PFSK-1 (cell line): ENCODE results near the gene RGS14.

ENCODE experiments used
- FOXP2 ChIP-seq: optimal IDR thresholded peaks from 2 replicates; pipeline ENCODE3; 2011; ENCODE audit warnings: borderline replicate concordance, control low read depth, inconsistent platforms; ENCODE audit not compliant: insufficient read depth; ENCODE audit errors: extremely low read length, extremely low read depth
- POLR2AphosphoS5 ChIP-seq: IDR thresholded peaks from 2 replicates; pipeline ENCODE4 v1.6.1; 2012; ENCODE audit warnings: low read depth, mild to moderate bottlenecking, control low read depth, low read length, moderate library complexity
- SIN3A ChIP-seq: IDR thresholded peaks from 2 replicates; pipeline ENCODE4 v1.6.1; 2012; ENCODE audit warnings: mild to moderate bottlenecking, low read length, moderate library complexity, borderline replicate concordance; ENCODE audit not compliant: insufficient read depth
- TAF1 ChIP-seq: IDR thresholded peaks from 2 replicates; pipeline ENCODE4 v1.6.1; 2012; ENCODE audit warnings: low read length, control low read depth, borderline replicate concordance; ENCODE audit not compliant: insufficient read depth
- TF ChIP-seq, protein P1 (sequence below), 2 experiments: IDR thresholded peaks; 2 replicates each; pipeline versions ENCODE4 v1.6.1 to v1.8.0; 2011 to 2012; ENCODE audit warnings: low read depth in 2 of 2, low read length in 2 of 2, control low read depth in 1 of 2, inconsistent platforms in 1 of 2, mild to moderate bottlenecking in 1 of 2, moderate library complexity in 1 of 2; ENCODE audit not compliant: insufficient read depth in 1 of 2

The RGS14 gene

DNA sequence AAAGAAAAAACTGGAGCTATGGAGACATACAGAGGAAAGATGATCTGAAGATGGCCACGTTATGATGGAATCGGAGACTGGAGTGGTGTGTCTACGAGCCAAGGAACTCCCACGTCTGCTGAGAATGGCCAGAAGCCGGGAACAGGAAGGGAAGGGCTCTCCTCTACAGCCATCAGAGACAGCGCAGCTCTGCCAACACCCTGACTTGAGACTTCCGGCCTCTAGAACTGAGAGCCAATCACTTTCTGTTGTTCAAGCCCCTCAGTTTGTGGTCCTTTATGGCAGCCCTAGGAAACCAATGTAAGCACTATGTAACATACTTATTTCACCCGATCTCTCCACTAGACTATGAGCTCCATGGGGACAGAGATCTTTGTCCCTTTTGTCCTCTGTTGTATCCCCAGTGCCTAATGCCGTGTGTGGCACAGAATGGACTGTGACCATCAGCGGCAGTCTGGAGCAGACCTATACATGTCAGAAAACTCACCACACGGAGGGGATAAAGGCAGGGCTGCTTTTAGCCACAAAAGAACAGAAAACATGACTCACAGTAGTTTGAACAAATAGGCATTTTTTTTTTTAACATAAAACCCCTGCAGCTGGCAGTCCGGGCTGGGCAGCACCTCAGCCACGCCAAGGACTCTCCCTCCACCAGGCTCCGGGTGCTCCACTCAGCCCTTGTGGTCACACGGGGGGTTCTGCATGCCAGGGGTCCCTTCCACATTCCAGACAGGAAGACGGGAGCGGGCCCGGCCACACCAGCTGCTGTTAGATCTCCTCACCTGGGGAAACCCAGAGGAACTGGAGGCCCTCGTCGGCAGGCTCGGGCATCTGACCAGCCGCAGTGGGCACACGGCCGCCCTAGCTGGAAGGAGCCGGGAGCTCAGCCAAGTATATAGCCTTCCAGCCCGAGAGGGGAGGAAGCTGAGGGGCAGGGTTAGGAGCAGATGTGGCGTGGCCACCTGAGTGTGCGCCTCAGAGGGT is 29.9 kb upstream of the RGS14 start:
- TF ChIP-seq, protein P1, sequence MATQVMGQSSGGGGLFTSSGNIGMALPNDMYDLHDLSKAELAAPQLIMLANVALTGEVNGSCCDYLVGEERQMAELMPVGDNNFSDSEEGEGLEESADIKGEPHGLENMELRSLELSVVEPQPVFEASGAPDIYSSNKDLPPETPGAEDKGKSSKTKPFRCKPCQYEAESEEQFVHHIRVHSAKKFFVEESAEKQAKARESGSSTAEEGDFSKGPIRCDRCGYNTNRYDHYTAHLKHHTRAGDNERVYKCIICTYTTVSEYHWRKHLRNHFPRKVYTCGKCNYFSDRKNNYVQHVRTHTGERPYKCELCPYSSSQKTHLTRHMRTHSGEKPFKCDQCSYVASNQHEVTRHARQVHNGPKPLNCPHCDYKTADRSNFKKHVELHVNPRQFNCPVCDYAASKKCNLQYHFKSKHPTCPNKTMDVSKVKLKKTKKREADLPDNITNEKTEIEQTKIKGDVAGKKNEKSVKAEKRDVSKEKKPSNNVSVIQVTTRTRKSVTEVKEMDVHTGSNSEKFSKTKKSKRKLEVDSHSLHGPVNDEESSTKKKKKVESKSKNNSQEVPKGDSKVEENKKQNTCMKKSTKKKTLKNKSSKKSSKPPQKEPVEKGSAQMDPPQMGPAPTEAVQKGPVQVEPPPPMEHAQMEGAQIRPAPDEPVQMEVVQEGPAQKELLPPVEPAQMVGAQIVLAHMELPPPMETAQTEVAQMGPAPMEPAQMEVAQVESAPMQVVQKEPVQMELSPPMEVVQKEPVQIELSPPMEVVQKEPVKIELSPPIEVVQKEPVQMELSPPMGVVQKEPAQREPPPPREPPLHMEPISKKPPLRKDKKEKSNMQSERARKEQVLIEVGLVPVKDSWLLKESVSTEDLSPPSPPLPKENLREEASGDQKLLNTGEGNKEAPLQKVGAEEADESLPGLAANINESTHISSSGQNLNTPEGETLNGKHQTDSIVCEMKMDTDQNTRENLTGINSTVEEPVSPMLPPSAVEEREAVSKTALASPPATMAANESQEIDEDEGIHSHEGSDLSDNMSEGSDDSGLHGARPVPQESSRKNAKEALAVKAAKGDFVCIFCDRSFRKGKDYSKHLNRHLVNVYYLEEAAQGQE (IDR thresholded peaks at IDR 0.05; ENCODE audit: insufficient read depth in 1 of 2, low read depth in 2 of 2, low read length in 2 of 2), result no peak
- no peak for TF ChIP-seq FOXP2
- no peak for TF ChIP-seq TAF1
- TF ChIP-seq SIN3A, result no peak
- TF ChIP-seq POLR2AphosphoS5, result no peak

DNA sequence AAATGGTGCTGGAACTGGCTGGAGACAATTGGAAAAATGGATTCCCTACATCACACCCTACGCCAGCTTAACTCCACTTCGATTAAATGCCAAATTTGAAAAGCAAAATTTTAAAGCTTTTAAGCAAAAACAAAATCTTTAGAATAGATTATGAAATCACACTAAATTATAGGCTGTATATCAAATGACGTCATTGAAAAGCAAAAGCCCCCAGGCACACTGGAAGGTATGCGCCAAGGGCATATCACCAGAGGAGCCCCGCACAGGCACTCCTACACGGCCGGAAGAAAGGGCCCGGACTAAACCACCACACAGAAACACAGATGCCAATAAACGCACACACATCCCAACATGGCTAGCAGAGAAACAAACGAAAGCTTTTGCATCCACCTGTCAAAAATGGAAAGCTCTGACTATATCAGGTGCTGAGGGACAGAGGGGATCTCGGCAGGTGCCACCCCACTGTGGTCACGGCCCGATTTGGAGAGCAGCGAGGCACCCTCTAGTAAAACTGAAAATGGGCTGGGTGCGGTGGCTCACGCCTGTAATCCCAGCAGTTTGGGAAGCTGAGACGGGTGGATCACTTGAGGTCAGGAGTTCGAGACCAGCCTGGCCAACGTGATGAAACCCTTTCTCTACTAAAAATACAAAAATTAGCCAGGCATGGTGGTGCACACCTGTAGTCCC is 29.0 kb upstream of the RGS14 start:
- TF ChIP-seq FOXP2 (no peak), TAF1 (no peak), SIN3A (no peak), POLR2AphosphoS5 (no peak)
- TF ChIP-seq, protein P1 (IDR thresholded peaks at IDR 0.05; ENCODE audit: insufficient read depth in 1 of 2, low read depth in 2 of 2, low read length in 2 of 2), result no peak

DNA sequence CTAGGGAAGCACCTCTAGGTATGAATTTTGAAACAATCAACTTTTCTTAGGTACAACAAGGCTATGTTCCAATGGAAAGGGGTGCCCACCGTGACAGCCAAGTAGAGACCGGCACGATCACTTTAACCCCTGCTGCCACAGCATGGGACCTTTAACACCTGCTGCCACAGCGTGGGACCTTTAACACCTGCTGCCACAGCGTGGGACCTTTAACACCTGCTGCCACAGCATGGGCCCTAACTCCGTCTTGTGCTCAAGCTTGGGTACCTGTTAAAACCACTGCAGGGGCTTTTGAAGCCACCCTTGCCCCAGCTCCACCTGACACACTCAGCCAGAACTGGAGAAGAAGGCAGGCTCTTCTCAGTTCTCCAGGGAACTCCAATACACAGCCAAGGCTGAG is 27.8 kb upstream of the RGS14 start:
- no peak for TF ChIP-seq SIN3A
- TF ChIP-seq, protein P1 (IDR thresholded peaks at IDR 0.05; ENCODE audit: insufficient read depth in 1 of 2, low read depth in 2 of 2, low read length in 2 of 2), result no peak

DNA sequence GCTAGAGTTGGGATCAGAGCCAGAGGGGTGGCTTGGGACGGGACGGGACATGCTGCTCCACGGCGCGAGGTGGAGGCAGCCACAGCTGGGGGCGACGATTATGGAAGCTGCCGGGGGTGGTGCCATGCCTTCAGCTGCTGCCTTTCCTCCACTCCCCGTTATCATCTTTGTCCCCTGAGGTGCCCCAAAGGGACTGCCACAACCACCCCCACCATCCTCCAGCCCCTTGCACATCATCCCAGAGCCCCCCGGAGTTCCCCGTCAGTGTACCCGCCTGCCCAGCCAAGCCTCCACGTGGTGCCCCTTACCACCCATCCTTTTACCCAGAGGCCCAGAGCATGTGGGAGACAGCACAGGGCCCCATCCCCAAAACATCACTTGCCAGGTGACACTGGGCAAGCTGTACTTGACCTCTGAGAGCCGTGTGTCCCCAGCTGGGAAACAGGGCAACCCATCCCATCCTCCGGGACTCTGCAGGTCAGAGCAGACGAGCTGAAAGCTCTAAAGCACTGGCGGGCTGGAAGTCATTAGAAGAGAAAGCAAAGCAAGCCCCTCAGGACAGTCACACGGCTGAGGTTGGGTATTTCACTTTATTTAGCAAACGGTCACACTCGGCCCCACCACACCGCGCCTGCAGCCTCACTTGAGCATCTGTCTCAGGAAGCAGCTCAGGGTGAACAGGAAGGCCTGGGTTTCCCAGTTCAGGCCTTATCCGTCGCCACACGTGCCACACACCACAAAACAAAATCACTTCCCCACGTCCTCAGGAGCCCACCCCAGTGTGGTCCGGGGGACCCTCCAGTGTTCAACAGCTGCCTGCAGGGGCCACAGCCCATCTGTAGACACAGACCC is 26.5 kb upstream of the RGS14 start:
- no peak for TF ChIP-seq FOXP2
- TF ChIP-seq, protein P1 (IDR thresholded peaks at IDR 0.05; ENCODE audit: insufficient read depth in 1 of 2, low read depth in 2 of 2, low read length in 2 of 2), result no peak
